22Rv1 (cell line): ENCODE measurements around the gene NCKAP1.

Experiments used
- CTCF ChIP-seq: fragments of 450-650 bp; IDR thresholded peaks from 2 replicates; pipeline ENCODE4 v1.5.1; 2017; ENCODE audit warnings: mild to moderate bottlenecking
- ZFX ChIP-seq: fragments of 450-650 bp; IDR thresholded peaks from 2 replicates; pipeline ENCODE4 v1.6.1; 2017; ENCODE audit warnings: antibody characterized with exemption, borderline replicate concordance

- TF ChIP-seq CTCF, result no peak
- TF ChIP-seq ZFX, result no peak
Observed at GRCh38 chr2:182866095-182866460, 172.2 kb downstream of the NCKAP1 start.
